Calu3 (cell line): ENCODE measurements around the gene IGSF6. TPM values are rescaled to one million over a fixed set of nuclear protein-coding genes. Genes with fewer than 3 reads are reported as not detected.

Experiments
- BruUV-seq: library from RNA; stranded (reverse); fragments of 400-500 nt; replicated peaks from 2 replicates; lab custom pipeline; 2021; lab: Mats Ljungman, UMichigan
- CTCF ChIA-PET: fragments of 300-600 bp; sonication (Branson Sonifier 250); formaldehyde crosslinking; loops from one replicate; lab custom pipeline; 2022; ENCODE audit warnings: antibody characterized with exemption; lab: Charles Lee
- DNase-seq: peaks from one replicate; pipeline ENCODE4 v3.0.0; 2022
- H3K27ac Mint-ChIP-seq: one replicate; pipeline ENCODE4 v1.8.0; 2022; ENCODE audit warnings: mixed read lengths; ENCODE audit not compliant: unreplicated experiment
- H3K27me3 Mint-ChIP-seq: one replicate; pipeline ENCODE4 v1.8.0; 2022; ENCODE audit warnings: mixed read lengths; ENCODE audit not compliant: unreplicated experiment
- H3K36me3 Mint-ChIP-seq: one replicate; pipeline ENCODE4 v1.8.0; 2022; ENCODE audit warnings: mild to moderate bottlenecking, moderate library complexity, mixed read lengths; ENCODE audit not compliant: insufficient read depth, unreplicated experiment
- H3K4me1 Mint-ChIP-seq: one replicate; pipeline ENCODE4 v1.8.0; 2022; ENCODE audit warnings: mild to moderate bottlenecking, low read depth, mixed read lengths; ENCODE audit not compliant: unreplicated experiment
- H3K4me3 Mint-ChIP-seq: one replicate; pipeline ENCODE4 v1.8.0; 2022; ENCODE audit warnings: mild to moderate bottlenecking, low read depth, moderate library complexity, mixed read lengths; ENCODE audit not compliant: unreplicated experiment
- H3K9me3 Mint-ChIP-seq: one replicate; pipeline ENCODE4 v1.8.0; 2022; ENCODE audit warnings: low read depth, mixed read lengths; ENCODE audit not compliant: unreplicated experiment
- intact Hi-C: fragments of 100-400 bp; cut with micrococcal nuclease; formaldehyde crosslinking; loops from one replicate; pipeline ENCODE4 v1.10.0; 2022; ENCODE audit not compliant: unreplicated experiment
- total RNA-seq: library from RNA; stranded (reverse); gene quantifications from 2 replicates; pipeline ENCODE4 v1.2.3, GENCODE V29; 2022
- TF ChIP-seq, protein P1 (sequence below): fragments of 200-600 bp; IDR thresholded peaks from one replicate; pipeline ENCODE4 v1.8.0; 2022; ENCODE audit warnings: antibody characterized with exemption; ENCODE audit not compliant: unreplicated experiment

The IGSF6 gene
- total RNA-seq, 1 experiment from 2014 or later, result not detected

DNA sequence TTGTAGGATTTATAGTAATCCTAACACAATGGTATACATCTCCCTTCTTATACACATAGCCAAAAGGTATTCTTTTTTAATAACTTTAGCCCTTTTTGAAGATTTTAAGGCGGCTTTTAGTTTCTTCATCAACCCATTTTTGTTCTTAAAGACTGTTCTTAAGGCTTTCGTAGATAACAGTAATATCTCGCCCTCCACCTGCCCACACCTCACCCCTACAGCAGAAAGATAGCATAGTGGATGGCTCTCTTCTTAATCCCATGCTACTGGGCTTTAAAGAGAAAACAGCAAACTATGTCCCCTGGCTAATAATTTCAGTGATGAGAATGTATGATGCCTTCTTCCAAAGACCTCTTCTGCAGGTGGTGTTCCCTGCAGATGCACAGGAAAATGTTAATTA lies 8.6 kb downstream of the IGSF6 start:
- Mint-ChIP-seq H3K27me3 (no peaks in the 10 kb centered on the region), H3K9me3 (no peaks in the 10 kb centered on the region), H3K4me1 (peaks cover 4% of the 10 kb centered on the region), H3K4me3 (no peak overlapping the region), H3K27ac (no peak overlapping the region), H3K36me3 (no peaks in the 10 kb centered on the region)
- no TSS peak for BruUV-seq
- intact Hi-C loops, result loop anchor here (5.0 kb wide), 1 partner anchor 41 kb away; no protein-coding TSS in a partner anchor
- CTCF ChIA-PET, result interaction anchor here (0.6 kb wide), 1 partner anchor 51 kb away, joined by 3 read pairs; no protein-coding TSS in a partner anchor
- TF ChIP-seq, protein P1, sequence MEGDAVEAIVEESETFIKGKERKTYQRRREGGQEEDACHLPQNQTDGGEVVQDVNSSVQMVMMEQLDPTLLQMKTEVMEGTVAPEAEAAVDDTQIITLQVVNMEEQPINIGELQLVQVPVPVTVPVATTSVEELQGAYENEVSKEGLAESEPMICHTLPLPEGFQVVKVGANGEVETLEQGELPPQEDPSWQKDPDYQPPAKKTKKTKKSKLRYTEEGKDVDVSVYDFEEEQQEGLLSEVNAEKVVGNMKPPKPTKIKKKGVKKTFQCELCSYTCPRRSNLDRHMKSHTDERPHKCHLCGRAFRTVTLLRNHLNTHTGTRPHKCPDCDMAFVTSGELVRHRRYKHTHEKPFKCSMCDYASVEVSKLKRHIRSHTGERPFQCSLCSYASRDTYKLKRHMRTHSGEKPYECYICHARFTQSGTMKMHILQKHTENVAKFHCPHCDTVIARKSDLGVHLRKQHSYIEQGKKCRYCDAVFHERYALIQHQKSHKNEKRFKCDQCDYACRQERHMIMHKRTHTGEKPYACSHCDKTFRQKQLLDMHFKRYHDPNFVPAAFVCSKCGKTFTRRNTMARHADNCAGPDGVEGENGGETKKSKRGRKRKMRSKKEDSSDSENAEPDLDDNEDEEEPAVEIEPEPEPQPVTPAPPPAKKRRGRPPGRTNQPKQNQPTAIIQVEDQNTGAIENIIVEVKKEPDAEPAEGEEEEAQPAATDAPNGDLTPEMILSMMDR, result no peak
- DNase-seq, result no peak

DNA sequence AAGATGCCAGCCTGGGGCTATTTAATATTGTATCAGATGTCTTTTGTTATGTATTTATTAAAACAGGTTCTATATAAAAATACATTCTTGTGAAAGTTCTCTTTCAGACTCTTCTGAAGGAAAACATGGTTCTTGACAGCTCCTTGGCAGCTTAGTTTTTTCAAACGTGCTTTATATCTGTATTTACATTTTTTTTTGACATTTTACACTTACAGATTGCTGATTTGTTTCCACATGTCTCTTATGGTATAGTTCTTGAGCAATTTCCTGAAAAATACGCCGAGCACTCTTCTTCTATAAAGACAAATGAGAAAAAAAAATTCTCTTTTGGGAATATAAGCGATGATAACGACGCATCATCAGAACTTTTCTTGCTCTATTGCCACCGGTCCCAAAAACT lies 9.5 kb downstream of the IGSF6 start:
- CTCF ChIA-PET, result no interaction called here
- no peak overlapping the region for H3K27ac Mint-ChIP-seq
- intact Hi-C loops, result loop anchor here (5.0 kb wide), 1 partner anchor 41 kb away; no protein-coding TSS in a partner anchor
- no peak for DNase-seq
- H3K27me3 Mint-ChIP-seq, result no peaks in the 10 kb centered on the region
- no TSS peak for BruUV-seq
- H3K4me3 Mint-ChIP-seq, result no peak overlapping the region
- H3K4me1 Mint-ChIP-seq, result peaks cover 14% of the 10 kb centered on the region
- H3K9me3 Mint-ChIP-seq, result no peaks in the 10 kb centered on the region
- TF ChIP-seq, protein P1, result no peak
- peaks cover 4% of the 10 kb centered on the region for H3K36me3 Mint-ChIP-seq

DNA sequence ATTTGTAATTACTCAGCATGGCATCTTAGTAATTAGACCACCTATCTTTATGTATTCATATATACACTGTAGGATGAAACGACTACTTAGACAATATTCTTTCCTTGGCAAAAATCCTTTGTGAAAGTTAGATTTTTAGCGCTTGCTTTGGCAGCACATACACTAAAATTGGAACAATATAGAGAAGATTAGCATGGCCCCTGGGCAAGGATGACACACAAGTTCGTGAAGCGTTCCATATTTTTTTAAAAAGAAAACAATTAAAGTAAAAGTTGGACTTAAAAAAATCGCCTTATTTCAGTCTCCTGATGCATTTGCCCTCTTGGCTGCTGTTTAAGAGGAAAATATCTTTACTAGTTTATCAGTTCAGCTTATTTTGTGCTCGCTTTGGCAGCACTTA lies 10.5 kb downstream of the IGSF6 start:
- no TSS peak for BruUV-seq
- peaks cover 4% of the 10 kb centered on the region for H3K36me3 Mint-ChIP-seq
- DNase-seq, result no peak
- TF ChIP-seq, protein P1, result no peak
- no peak overlapping the region for H3K27ac Mint-ChIP-seq
- H3K4me3 Mint-ChIP-seq, result no peak overlapping the region
- intact Hi-C loops, result loop anchor here (5.0 kb wide), 1 partner anchor 40 kb away; no protein-coding TSS in a partner anchor
- H3K27me3 Mint-ChIP-seq, result no peaks in the 10 kb centered on the region
- H3K4me1 Mint-ChIP-seq, result peaks cover 14% of the 10 kb centered on the region
- no peaks in the 10 kb centered on the region for H3K9me3 Mint-ChIP-seq
- CTCF ChIA-PET, result no interaction called here

DNA sequence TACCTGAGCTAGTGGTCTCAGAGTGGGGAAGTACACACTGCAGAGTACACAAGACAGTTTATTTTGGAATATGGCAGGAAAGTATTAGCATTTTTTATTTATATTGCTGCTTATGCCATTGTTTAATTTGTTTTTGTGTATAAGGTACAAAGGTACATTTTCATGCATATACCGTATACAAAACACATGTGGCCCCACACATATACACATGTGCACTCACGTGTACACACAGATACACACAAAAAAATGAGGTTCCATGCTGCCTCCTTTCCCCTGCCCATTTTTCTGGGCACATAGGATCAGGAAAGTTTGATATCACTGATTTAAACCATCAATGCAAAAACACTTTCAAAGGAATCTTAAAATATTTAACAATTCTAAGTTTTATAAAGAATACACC lies 12.9 kb downstream of the IGSF6 start:
- H3K36me3 Mint-ChIP-seq, result peaks cover 14% of the 10 kb centered on the region
- no TSS peak for BruUV-seq
- no peak overlapping the region for H3K4me3 Mint-ChIP-seq
- CTCF ChIA-PET, result interaction anchor here (0.5 to 1.0 kb wide), 2 partner anchors 32 to 55 kb away, joined by 3 read pairs; no protein-coding TSS in a partner anchor
- DNase-seq, result no peak
- TF ChIP-seq, protein P1, result no peak
- no peaks in the 10 kb centered on the region for H3K27me3 Mint-ChIP-seq
- no peak overlapping the region for H3K27ac Mint-ChIP-seq
- intact Hi-C loops, result no loop called here
- H3K9me3 Mint-ChIP-seq, result no peaks in the 10 kb centered on the region
- peaks cover 24% of the 10 kb centered on the region for H3K4me1 Mint-ChIP-seq
